Endodermal cell (in vitro differentiated cells): ENCODE data around the gene IKBIP. TPM values are rescaled to one million over a fixed set of nuclear protein-coding genes. Genes with fewer than 3 reads are reported as not detected.
A peak's percentile ranks its signal among the peaks of the same experiment; 100 is the strongest.

Experiments
- DNase-seq: peaks from one replicate; pipeline ENCODE4 v3.0.0-alpha.2; 2017
- H3K27ac ChIP-seq: 2 replicates; pipeline ENCODE4 v1.5.1; 2013; ENCODE audit warnings: mild to moderate bottlenecking, low read depth, low read length, moderate library complexity
- H3K27me3 ChIP-seq: 2 replicates; pipeline ENCODE4 v1.6.1; 2013; ENCODE audit warnings: mild to moderate bottlenecking, low read length, moderate library complexity; ENCODE audit not compliant: insufficient read depth, control insufficient read depth, poor library complexity, severe bottlenecking
- H3K36me3 ChIP-seq: 2 replicates; pipeline ENCODE4 v1.7.0; 2013; ENCODE audit warnings: mild to moderate bottlenecking, low read length, moderate library complexity; ENCODE audit not compliant: control insufficient read depth, insufficient read depth
- H3K4me1 ChIP-seq: one replicate; pipeline ENCODE4 v1.7.0; 2013; ENCODE audit warnings: low read length; ENCODE audit not compliant: control insufficient read depth, insufficient read depth
- H3K4me3 ChIP-seq: 2 replicates; pipeline ENCODE4 v1.5.1; 2013; ENCODE audit warnings: mild to moderate bottlenecking, low read length, moderate library complexity
- H3K9ac ChIP-seq: 2 replicates; pipeline ENCODE4 v1.6.1; 2013; ENCODE audit warnings: mild to moderate bottlenecking, low read length, moderate library complexity; ENCODE audit not compliant: poor library complexity, severe bottlenecking; ENCODE audit errors: extremely low read depth
- H3K9me3 ChIP-seq: 2 replicates; pipeline ENCODE4 v1.6.1; 2013; ENCODE audit warnings: mild to moderate bottlenecking, low read length, moderate library complexity; ENCODE audit not compliant: control insufficient read depth
- H3K27ac Mint-ChIP-seq: 2 replicates; pipeline ENCODE4 v1.8.0; 2020; ENCODE audit warnings: mixed read lengths
- H3K27me3 Mint-ChIP-seq: 2 replicates; pipeline ENCODE4 v1.8.0; 2021; ENCODE audit warnings: mild to moderate bottlenecking, mixed read lengths; ENCODE audit not compliant: insufficient read depth
- H3K36me3 Mint-ChIP-seq: 2 replicates; pipeline ENCODE4 v1.8.0; 2020; ENCODE audit warnings: low read depth, mixed read lengths
- H3K4me1 Mint-ChIP-seq: 2 replicates; pipeline ENCODE4 v1.8.0; 2020; ENCODE audit warnings: mixed read lengths
- H3K4me3 Mint-ChIP-seq: 2 replicates; pipeline ENCODE4 v1.8.0; 2020; ENCODE audit warnings: mild to moderate bottlenecking, moderate library complexity, mixed read lengths
- H3K9me3 Mint-ChIP-seq: 2 replicates; pipeline ENCODE4 v1.8.0; 2020; ENCODE audit warnings: mild to moderate bottlenecking, mixed read lengths
- CTCF ChIP-seq: fragments of 200-600 bp; sonication (generic); conservative IDR thresholded peaks from 2 replicates; pipeline ENCODE4 v1.5.0; 2021; ENCODE audit warnings: antibody characterized with exemption, mild to moderate bottlenecking
- WGBS, 2 experiments: methylation state at CpG; one replicate each; pipeline versions ENCODE4 v1.1.5 to v1.1.7; 2013; ENCODE audit warnings: missing lambda C conversion rate in 2 of 2, mixed read lengths in 1 of 2; ENCODE audit not compliant: insufficient coverage in 1 of 2, insufficient read length in 1 of 2; 5-methylcytosine and 5-hydroxymethylcytosine counted together
- total RNA-seq, 2 donors: library from RNA; stranded (reverse); fragmentation: NEBNext Ultra II Directional in 1 of 2; extraction: Animal tissue kit (Norgen Biotek cat#: 25700) in 1 of 2; gene quantifications; 2 replicates in 1 of 2; 3 replicates in 1 of 2; pipeline ENCODE4 v1.2.1, GENCODE V29; 2021

Gene IKBIP
- total RNA-seq, 2 donors from 2014 or later, result 10.6 to 16.3 TPM

GRCh38 chr12:98582093-98582492 is 62.5 kb downstream of the IKBIP start:
- Mint-ChIP-seq H3K27me3 (no peaks in the 10 kb centered on the region), H3K4me1 (peaks cover 3% of the 10 kb centered on the region), H3K27ac (no peak overlapping the region), H3K36me3 (no peaks in the 10 kb centered on the region), H3K4me3 (no peak overlapping the region), H3K9me3 (no peaks in the 10 kb centered on the region)
- no peaks in the 10 kb centered on the region for H3K36me3 ChIP-seq
- H3K27ac ChIP-seq, result no peak overlapping the region
- no peak for DNase-seq
- no peak for TF ChIP-seq CTCF
- 90 to 92% methylated on average over 5 to 6 of the region's 6 CpGs for WGBS, 2 experiments
- H3K9me3 ChIP-seq, result no peaks in the 10 kb centered on the region
- no peak overlapping the region for H3K4me3 ChIP-seq
- no peak overlapping the region for H3K9ac ChIP-seq
- no peaks in the 10 kb centered on the region for H3K4me1 ChIP-seq
- H3K27me3 ChIP-seq, result no peaks in the 10 kb centered on the region

DNA sequence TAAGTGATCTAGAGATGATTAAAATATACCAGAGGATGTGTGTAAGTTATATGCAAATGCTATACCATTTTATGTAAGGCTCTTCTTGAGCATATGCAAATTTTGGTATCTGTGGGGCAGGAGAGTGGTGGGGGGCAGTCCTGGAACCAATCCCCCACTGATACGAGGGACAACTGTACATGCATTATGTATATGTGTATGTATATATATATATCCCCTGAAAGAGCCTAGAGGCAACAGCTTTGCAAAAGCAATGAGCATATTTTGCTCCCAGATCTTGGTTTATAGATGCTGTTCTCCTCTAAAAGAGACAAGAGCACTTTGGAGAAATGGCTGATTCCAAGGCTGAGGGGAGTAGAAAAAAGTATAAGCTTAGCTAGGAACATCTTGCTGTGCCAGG is 63.5 kb downstream of the IKBIP start:
- no peak overlapping the region for H3K4me3 Mint-ChIP-seq
- H3K36me3 Mint-ChIP-seq, result no peaks in the 10 kb centered on the region
- Histone ChIP-seq H3K4me1 (no peaks in the 10 kb centered on the region), H3K27ac (no peak overlapping the region), H3K9me3 (no peaks in the 10 kb centered on the region), H3K4me3 (no peak overlapping the region), H3K36me3 (no peaks in the 10 kb centered on the region), H3K9ac (no peak overlapping the region), H3K27me3 (no peaks in the 10 kb centered on the region)
- TF ChIP-seq CTCF, result no peak
- no peaks in the 10 kb centered on the region for H3K27me3 Mint-ChIP-seq
- no peak overlapping the region for H3K27ac Mint-ChIP-seq
- no peak for DNase-seq
- H3K4me1 Mint-ChIP-seq, result peaks cover 3% of the 10 kb centered on the region
- peaks cover 3% of the 10 kb centered on the region for H3K9me3 Mint-ChIP-seq
- 100% methylated on average over 1 of the region's 1 CpG; no CpG with 5 or more reads in 1 of the 2 experiments for WGBS, 2 experiments

- no peaks in the 10 kb centered on the region for H3K27me3 ChIP-seq
- no peaks in the 10 kb centered on the region for H3K36me3 Mint-ChIP-seq
- H3K27ac ChIP-seq, result no peak overlapping the region
- H3K36me3 ChIP-seq, result no peaks in the 10 kb centered on the region
- H3K27ac Mint-ChIP-seq, result no peak overlapping the region
- 99 to 100% methylated on average over 2 to 4 of the region's 5 CpGs for WGBS, 2 experiments
- no peak for TF ChIP-seq CTCF
- peaks cover 3% of the 10 kb centered on the region for H3K4me1 Mint-ChIP-seq
- no peaks in the 10 kb centered on the region for H3K4me1 ChIP-seq
- H3K4me3 ChIP-seq, result no peak overlapping the region
- peak; percentile 11 for DNase-seq
- H3K27me3 Mint-ChIP-seq, result no peaks in the 10 kb centered on the region
- no peak overlapping the region for H3K9ac ChIP-seq
- no peak overlapping the region for H3K4me3 Mint-ChIP-seq
- no peaks in the 10 kb centered on the region for H3K9me3 ChIP-seq
- peaks cover 3% of the 10 kb centered on the region for H3K9me3 Mint-ChIP-seq
Measured at GRCh38 chr12:98580695-98581094, 63.9 kb downstream of the IKBIP start.
